Measurements from ENCODE around the gene TPM4.

GRCh38 chr19:16100524-16100923 lies 24.2 kb downstream of the TPM4 start:
- TF ChIP-seq CTCF (IDR thresholded peaks at IDR 0.05): no peak
- no peak for TF ChIP-seq POLR2A (IDR thresholded peaks at IDR 0.05)

Measured in body of pancreas (tissue), 4 donors.